Natural killer cell (primary cell): ENCODE data around the gene ENO1. TPM values are rescaled to one million over a fixed set of nuclear protein-coding genes. Genes with fewer than 3 reads are reported as not detected.

Experiments used
- ATAC-seq, 3 donors: fragments of 150-1000 bp in 2 of 3; fragments of 200-7000 bp in 1 of 3; cut with Tn5 transposase; 1 replicate in 1 of 3; 2 replicates in 2 of 3; pipeline ENCODE4 v1.10.0; 2021; ENCODE audit warnings: mild to moderate bottlenecking in 2 of 3, moderate library complexity in 2 of 3
- DNase-seq, 2 donors: peaks; one replicate each; pipeline versions ENCODE4 v3.0.0 to v3.0.0-alpha.2; 2013 to 2021; ENCODE audit warnings: mixed read lengths in 1 of 2
- H3K27ac ChIP-seq: one replicate; pipeline ENCODE4 v1.5.1; 2013; ENCODE audit warnings: mild to moderate bottlenecking, low read length
- H3K27me3 ChIP-seq: one replicate; pipeline ENCODE4 v1.6.1; 2013; ENCODE audit warnings: low read length; ENCODE audit not compliant: control insufficient read depth, insufficient read depth
- H3K36me3 ChIP-seq: one replicate; pipeline ENCODE4 v1.6.1; 2013; ENCODE audit warnings: low read length; ENCODE audit not compliant: control insufficient read depth, insufficient read depth
- H3K4me1 ChIP-seq: one replicate; pipeline ENCODE4 v1.6.1; 2013; ENCODE audit warnings: low read length; ENCODE audit not compliant: control insufficient read depth, insufficient read depth
- H3K4me3 ChIP-seq: one replicate; pipeline ENCODE4 v1.5.1; 2013; ENCODE audit warnings: low read length
- H3K9me3 ChIP-seq: one replicate; pipeline ENCODE4 v1.6.1; 2013; ENCODE audit warnings: low read length; ENCODE audit not compliant: control insufficient read depth, insufficient read depth
- H3K27ac Mint-ChIP-seq, 2 donors: one replicate each; pipeline ENCODE4 v1.8.0; 2022; ENCODE audit warnings: mild to moderate bottlenecking in 2 of 2, mixed read lengths in 2 of 2, moderate library complexity in 1 of 2
- H3K27me3 Mint-ChIP-seq, 2 donors: one replicate each; pipeline ENCODE4 v1.8.0; 2022; ENCODE audit warnings: low read depth in 2 of 2, mixed read lengths in 2 of 2
- H3K36me3 Mint-ChIP-seq: one replicate; pipeline ENCODE4 v1.8.0; 2022; ENCODE audit warnings: mixed read lengths
- H3K4me1 Mint-ChIP-seq, 2 donors: one replicate each; pipeline ENCODE4 v1.8.0; 2022; ENCODE audit warnings: mixed read lengths in 2 of 2
- H3K4me3 Mint-ChIP-seq: one replicate; pipeline ENCODE4 v1.8.0; 2022; ENCODE audit warnings: mild to moderate bottlenecking, moderate library complexity, mixed read lengths
- H3K9me3 Mint-ChIP-seq, 2 donors: one replicate each; pipeline ENCODE4 v1.8.0; 2022; ENCODE audit warnings: mixed read lengths in 2 of 2
- CTCF ChIP-seq: fragments of 200-600 bp; IDR thresholded peaks from one replicate; pipeline ENCODE4 v1.8.0; 2022; ENCODE audit warnings: antibody characterized with exemption
- WGBS: methylation state at CpG from one replicate; pipeline ENCODE4 v1.1.7; 2013; ENCODE audit warnings: missing lambda C conversion rate; ENCODE audit not compliant: insufficient coverage; 5-methylcytosine and 5-hydroxymethylcytosine counted together
- intact Hi-C: fragments of 100-400 bp; cut with micrococcal nuclease; formaldehyde crosslinking; loops from one replicate; pipeline ENCODE4 v1.14.2; 2022
- total RNA-seq, 4 donors: library from RNA; stranded (reverse); fragments of 120-200 nt in 1 of 4; gene quantifications; one replicate each; pipeline versions ENCODE4 v1.2.3 to v1.2.4, GENCODE V29; 2013 to 2022

Gene ENO1
- total RNA-seq, 3 donors from 2014 or later (not counting 1 experiment from before 2014, with no cell fraction given) = 254 to 299 (median 266) TPM

- Histone ChIP-seq H3K9me3 (no peaks in the 10 kb centered on the region), H3K4me1 (peaks cover 44% of the 10 kb centered on the region), H3K36me3 (peaks cover 82% of the 10 kb centered on the region), H3K4me3 (no peak overlapping the region), H3K27ac (no peak overlapping the region), H3K27me3 (no peaks in the 10 kb centered on the region)
- intact Hi-C loops = loop anchor here (10.0 kb wide), 1 partner anchor 1043 kb away; the partner anchor contains the start of gene CTNNBIP1
- Mint-ChIP-seq H3K27me3 (no peaks in the 10 kb centered on the region), H3K4me1 (peaks cover 38 to 51% of the 10 kb centered on the region in 2 donors), H3K27ac (no peak overlapping the region), H3K9me3 (no peaks in the 10 kb centered on the region), H3K36me3 (no peaks in the 10 kb centered on the region), H3K4me3 (no peak overlapping the region)
- WGBS = 95% methylated on average over 7 of the region's 7 CpGs
- DNase-seq (peak in 1 of 2 donors; percentile 54), ATAC-seq (no peak)
- TF ChIP-seq CTCF = no peak
Observed at GRCh38 chr1:8871539-8871935, 6.9 kb downstream of the ENO1 start.

- H3K4me1 Mint-ChIP-seq = peaks cover 32 to 46% of the 10 kb centered on the region in 2 donors
Observed at GRCh38 chr1:8870616-8871538, 7.6 kb downstream of the ENO1 start.

GRCh38 chr1:8870103-8870502, 8.4 kb downstream of the ENO1 start:
- intact Hi-C loops = loop anchor here (10.0 kb wide), 1 partner anchor 1045 kb away; the partner anchor contains the start of gene CTNNBIP1
- Mint-ChIP-seq H3K4me1 (peaks cover 26 to 38% of the 10 kb centered on the region in 2 donors), H3K9me3 (no peaks in the 10 kb centered on the region), H3K27ac (no peak overlapping the region), H3K27me3 (no peaks in the 10 kb centered on the region), H3K4me3 (no peak overlapping the region), H3K36me3 (no peaks in the 10 kb centered on the region)
- no peak overlapping the region for H3K27ac ChIP-seq
- H3K36me3 ChIP-seq = peaks cover 92% of the 10 kb centered on the region
- no peaks in the 10 kb centered on the region for H3K9me3 ChIP-seq
- peaks cover 30% of the 10 kb centered on the region for H3K4me1 ChIP-seq
- no peaks in the 10 kb centered on the region for H3K27me3 ChIP-seq
- WGBS = 83% methylated on average over 6 of the region's 6 CpGs
- no peak for TF ChIP-seq CTCF
- no peak for ATAC-seq
- no peak overlapping the region for H3K4me3 ChIP-seq
- no peak for DNase-seq

More at GRCh38 chr1:8870616-8871538, 7.6 kb downstream of the ENO1 start:
- ATAC-seq = no peak
- no peak for DNase-seq
- TF ChIP-seq CTCF = no peak
- intact Hi-C loops = loop anchor here (10.0 kb wide), 1 partner anchor 1044 kb away; the partner anchor contains the start of gene CTNNBIP1
- peaks cover 37% of the 10 kb centered on the region for H3K4me1 ChIP-seq
- Mint-ChIP-seq H3K36me3 (no peaks in the 10 kb centered on the region), H3K27me3 (no peaks in the 10 kb centered on the region), H3K4me3 (no peak overlapping the region), H3K27ac (no peak overlapping the region), H3K9me3 (no peaks in the 10 kb centered on the region)
- no peaks in the 10 kb centered on the region for H3K27me3 ChIP-seq
- no peak overlapping the region for H3K4me3 ChIP-seq
- no peak overlapping the region for H3K27ac ChIP-seq
- H3K9me3 ChIP-seq = no peaks in the 10 kb centered on the region
- peaks cover 89% of the 10 kb centered on the region for H3K36me3 ChIP-seq
- 93% methylated on average over 18 of the region's 18 CpGs for WGBS
